IPS DF 19.7 (cell line): ENCODE results near the gene TPRN.

Experiments used
- DNase-seq: peaks from one replicate; pipeline ENCODE4 v3.0.0-alpha.2; 2013; ENCODE audit warnings: low read depth, low spot score

TPRN gene

DNA sequence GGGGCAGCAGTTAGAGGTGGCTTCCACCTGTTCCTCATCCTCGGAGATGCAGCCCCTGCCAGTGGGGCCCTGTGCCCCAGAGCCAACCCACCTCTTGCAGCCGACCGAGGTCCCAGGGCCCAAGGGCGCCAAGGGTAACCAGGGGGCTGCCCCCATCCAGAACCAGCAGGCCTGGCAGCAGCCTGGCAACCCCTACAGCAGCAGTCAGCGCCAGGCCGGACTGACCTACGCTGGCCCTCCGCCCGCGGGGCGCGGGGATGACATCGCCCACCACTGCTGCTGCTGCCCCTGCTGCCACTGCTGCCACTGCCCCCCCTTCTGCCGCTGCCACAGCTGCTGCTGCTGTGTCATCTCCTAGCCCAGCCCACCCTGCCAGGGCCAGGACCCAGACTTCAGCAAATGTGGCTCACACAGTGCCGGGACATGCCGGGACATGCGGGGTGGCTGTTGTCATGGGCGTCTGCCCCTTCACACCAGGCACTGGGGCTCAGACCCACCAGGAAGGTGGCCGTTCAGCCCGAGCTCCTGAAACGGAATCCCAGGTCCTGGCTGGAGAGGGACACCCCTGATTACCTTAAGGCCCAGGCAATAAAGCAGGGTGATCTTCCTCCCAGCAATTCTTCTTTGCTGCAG, 25.3 kb upstream of the TPRN start:
- no peak for DNase-seq

DNA sequence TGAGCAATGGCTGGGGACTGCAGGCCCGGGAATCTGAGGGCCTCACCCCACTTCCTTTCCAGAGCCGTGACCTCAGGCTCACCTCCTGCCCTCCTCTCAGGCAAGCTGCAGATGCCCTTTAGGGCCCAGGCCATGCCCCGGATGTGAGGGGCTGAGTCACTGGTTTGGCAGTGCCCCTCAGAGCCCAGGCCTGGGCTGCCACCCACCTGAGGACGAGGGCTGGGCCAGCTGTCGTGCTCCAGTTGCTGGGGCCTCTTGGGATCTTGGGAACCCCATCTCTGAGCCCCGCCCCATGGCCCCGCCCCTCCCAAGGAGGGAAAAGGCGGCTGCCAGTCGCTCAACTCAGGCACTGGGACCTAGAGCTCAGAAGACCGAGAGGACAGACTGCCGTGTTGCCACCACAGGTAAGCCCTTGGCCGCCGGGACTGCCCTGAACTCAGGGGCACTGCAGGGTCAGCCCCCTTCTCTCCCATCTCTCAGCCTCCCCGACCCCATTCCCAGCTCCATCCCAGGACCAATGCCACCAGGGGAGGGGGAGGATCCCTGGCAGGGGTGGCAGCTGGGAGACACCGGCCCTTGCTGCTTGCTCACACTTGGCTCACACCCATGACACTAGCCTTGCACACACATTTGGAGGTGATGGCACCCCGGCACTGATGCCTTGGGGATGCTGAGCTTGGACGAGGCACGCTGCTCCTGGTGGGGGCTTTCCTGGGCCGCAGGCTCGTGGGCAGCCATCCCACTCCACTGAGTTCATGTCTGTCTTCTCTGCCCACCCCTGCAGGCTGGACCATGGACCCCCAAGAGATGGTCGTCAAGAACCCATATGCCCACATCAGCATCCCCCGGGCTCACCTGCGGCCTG, 24.5 kb upstream of the TPRN start, which contains the start of gene CYSRT1:
CYSRT1 (plus strand) TSS at position 345 of the 865 bp plus-strand sequence; CDS start at position 793, 448 bp downstream.
- no peak for DNase-seq

DNA sequence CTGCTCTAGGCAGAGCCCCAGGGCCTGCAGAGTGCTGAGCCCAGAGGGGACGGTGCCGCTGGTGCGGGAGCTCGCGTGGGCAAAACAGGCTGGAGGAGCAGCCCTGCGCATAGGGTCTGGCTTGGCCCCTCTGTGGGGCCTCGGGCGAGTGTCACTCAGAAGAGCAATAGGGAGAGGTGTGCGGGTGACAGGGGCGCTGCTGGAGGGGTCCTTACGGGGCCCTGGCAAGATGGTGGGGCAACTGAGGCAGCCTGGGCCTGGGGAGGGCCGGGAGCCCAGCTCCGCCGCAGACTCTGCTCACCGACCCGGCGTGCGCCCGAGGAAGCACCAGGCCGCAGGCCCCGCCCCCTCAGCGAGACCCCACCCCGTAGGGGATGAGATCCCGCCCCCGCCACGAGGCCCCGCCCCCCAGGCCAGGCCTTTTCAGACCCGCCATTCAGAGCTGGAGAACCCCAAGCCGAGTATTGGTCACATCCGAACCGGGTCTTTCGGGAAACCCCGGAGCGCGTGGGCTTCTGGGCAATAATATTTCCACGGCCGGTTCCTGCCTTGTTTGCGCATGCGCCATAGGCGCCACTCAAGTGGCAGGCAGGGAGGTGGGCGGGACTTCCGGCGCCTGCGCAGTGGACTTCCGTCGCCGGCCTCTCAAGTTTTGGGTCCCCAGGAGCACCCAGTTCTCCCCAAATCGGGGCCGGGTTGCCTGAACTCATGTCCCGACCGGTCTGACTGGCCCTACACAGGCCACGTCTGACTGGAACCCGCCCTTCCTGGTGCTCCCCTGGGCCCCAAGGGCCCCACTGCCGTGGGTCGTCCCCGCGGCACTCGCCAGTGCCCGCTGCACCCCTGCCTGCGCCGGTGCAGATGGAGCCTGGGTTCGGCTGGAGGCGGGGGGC, 22.8 kb upstream of the TPRN start:
- DNase-seq = peak; percentile 86

DNA sequence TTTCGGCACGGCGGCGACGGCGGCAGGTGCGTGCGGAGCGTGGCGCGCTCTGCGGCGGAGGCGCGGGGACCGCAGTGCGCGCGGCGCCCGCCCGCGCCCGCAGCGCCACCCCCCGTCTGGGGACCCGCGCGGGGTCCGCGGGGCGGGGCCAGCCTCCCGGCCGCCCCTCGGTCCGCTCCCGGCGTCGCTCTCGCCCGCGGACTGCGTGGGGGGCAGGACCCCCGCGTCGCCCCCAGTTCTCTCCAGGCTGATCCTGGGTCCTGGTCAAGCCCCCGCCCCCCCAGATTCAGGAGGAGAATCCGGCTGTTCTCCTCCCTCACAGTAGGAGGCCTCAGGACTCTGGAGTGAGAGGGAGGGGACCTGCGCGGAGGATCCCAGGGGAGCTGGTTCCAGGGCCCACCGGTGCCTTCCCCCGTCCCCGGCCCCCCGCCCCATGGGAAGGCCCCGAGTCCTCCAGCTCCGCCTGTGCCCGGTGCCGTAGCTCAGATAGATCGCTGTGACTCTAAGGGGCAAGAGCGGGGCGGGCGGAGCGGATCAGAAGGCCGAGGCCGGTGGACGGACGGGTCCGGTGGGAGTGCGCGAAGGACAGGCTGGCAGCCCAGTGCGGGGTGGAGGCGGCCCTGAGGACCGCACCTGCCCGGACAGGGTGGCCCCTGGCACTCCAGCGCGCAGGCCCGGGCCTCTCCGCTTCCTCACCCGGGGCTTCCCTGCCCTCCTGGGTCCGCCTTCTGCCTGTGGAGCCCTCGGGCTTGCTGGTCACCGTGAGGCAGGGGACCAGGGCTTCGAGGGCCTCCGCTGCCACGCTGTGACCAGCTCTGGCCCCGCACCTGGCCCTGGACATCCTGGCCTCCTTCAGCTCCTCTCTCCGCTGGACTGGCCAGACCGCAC, 21.9 kb upstream of the TPRN start, which contains the start of gene RNF208:
RNF208 (minus strand) TSS at position 51 of the 888 bp plus-strand sequence. CDS start 1,028 bp downstream, outside the sequence.
- no peak for DNase-seq

DNA sequence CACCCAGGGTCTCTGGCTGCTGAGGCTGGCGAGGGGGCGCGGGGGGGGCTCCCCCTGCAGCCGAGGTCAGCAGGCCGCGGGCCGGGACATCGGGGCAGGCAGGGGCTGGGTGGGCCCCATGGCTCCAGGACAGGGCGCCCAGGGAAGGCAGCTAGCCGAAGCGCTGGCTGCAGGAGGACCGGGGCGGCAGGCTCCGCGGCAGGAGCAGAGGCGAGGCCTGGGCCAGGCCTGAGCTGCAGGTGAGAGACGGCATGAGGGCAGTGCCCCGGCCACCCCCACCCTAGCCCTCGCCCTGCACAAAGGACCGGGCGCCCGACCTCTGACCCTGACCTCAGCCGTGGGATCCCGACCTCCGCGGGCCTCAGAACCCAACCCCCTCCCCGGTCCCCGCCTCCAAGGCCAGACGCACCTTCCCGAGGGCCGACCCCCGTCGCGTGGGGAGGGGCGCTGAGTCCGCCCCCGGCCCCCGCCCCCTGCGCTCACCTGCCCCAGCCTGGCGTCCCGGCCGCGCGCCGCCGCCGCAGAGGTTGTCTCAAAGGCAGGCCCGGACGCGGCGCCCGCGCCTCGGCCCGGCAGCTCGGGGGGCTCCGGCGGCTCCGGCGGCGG, 21.1 kb upstream of the TPRN start:
- no peak for DNase-seq

DNA sequence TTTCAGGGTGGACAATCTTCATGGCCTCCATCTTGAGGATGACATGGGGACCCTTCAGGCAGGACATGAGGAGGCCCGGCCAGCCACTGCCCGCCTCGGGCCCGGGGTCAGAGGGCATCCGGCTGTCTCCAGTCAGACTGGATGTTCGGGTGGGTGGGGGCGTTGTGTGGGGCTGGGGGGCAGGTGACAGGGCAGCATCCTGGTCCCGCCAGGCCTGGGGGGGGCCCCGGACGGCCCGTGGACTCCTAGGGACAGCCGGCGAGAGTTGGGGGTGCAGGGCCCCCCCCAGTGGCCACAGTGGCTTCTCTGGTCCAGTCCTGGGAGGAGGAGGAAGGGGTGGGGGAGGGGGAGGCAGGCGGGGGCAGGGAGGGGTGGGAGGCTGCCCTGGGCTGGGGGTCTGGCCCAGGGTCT, 20.6 kb upstream of the TPRN start:
- DNase-seq = no peak

DNA sequence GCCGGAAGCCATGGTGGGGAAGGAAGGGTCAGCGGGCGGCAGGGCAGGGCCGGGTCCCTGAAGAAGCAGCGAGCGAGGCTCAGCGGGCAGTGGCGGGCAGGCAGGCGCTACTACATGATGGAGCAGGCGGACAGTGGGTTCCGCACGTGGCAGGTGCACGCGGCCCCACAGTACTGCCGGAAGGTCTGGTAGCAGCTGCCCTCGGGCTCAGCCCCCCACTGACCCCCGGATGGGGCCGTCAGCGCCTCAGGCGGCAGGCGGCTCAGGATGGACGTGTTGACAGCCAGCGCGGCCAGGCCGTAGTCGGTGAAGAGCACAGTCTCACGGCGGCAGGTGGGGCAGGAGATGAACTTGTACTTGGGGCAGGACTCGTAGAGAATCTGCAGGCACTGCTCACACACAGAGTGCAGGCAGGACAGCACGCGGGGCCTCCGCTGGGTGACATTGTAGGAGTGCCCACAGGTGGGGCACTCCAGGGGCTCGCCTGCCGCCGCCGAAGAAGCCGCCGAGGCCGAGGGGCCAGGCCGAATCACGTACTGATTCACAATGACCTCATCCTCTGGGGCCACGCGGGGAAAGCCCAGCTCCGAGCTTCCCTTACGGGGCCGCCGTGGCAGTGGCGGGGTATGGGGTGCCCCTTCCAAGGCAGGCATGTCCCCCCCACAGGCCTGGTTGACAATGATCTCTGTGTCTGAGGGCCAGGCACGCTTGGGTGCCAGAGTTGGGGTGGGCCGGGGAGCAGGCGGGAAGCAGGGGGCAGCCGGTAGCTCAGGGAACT, 20.0 kb upstream of the TPRN start:
- no peak for DNase-seq

DNA sequence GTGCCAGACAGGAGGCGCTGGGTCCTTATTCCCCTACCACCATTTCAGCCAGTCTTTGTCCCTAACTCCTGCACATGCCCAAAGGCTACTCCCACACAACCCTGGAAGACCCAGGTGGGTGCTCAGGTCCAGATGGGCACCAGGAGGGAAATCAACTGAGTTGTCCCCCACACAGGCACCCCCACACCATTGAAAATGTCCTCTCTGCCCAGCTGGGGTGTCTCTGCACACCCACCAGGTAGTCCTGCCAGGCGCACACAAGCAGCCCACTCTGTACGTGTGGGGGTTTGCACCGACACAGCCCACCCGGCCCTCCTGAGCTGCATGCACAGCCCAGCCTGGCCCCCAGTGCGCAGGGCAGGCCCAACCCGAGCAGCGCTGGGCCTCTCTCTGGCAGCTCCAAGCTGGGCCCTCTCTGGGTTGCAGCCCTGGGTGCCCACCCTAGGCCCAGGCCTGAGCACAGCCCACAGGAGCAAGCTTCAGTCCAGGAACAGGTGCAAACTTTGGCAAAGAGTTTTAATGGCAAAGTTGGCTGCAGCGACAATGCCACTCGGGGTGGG, 19.3 kb upstream of the TPRN start:
- DNase-seq = no peak

DNA sequence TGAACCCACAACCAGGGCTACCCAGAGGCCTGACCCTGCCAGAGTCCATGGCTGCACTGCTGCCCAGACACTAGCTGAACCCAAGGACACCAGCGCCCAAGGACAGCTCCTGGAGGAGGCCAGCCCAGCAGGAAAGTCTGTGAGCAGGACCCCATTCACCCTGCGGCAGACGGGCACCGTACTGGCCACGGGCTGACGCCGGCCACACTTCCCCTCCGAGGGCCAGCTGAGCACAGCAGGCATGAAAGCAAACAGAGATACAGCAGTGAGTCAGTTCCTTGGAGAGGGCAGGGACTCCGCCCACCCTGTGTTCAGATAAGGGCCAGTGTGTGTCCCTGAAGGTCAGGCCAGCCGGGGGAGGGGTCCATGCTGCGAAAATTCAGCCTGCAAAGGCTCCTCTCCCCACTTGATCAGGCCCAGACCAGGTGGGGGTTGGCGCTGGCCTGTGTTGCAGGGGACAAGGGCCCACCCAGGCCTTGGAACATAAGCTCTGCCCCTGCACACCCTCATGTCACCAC, 18.3 kb upstream of the TPRN start:
- no peak for DNase-seq

DNA sequence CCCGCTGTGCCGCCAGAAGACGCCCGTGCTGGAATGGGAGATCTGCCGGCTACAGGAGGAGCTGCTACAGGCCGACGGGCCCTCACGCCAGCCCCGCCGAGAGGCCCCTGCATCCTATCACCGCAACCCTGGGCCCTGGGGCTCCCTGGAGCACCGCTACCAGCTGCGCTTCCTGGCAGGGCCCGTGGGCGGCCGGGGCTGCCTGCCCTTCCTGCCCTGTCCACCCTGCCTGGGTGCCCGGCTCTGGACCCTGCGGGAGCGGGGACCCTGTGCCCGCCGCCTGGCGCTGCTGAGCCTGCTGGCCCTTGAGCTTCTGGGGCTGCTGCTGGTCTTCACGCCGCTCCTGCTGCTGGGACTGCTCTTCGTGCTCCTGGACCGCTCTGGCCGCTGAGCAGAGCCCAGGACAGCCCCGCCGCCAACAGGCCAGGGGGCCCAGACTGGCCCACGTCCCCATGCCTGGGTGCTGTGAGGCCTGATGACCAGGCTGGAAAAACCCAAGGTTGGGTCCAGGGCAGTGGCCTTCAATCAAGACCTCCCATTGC, 17.7 kb upstream of the TPRN start:
- no peak for DNase-seq

DNA sequence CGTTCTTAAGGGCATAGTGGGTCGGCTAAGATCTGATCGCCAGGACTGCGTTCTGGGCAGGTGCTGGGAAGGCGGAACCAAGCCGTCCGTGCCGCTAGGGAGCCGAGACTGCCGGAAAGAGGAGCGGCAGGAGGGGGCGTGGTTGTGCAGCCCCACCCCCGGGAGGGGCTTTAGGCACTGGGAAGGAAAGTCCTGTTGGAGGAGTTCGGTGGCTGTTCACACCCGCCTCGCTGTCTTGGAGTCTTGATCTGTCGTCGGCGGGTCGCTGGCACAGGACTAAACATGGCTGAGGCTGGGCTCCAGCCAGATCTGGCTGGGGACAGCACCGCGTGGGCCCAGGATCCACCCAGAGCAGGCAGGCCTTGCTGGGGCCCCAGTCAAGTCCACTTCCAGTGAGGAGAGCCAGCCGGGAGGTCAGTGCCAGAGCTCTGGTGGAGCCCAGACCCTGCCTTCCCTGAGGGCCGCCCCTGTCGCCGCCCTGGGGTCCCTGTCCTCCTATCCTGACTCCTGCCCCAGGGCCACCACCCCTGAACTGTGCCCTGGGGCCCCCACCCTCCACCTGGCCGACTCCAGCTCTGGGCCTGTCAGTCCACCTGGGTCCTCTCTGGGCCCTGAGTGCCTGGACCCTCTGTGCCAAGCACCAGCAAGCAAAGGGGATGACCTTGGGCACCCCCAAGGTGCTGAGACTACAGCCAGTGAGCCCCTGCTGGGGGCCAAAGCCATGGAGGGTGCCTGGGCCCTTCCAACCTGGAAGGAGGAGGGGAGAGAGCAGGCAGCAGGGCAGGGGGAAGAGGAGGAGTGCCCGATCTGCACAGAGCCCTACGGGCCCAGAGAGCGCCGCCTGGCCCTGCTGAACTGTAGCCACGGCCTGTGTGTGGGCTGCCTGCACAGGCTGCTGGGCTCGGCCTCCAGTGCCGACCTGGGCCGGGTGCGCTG, 17.0 kb upstream of the TPRN start:
- no peak for DNase-seq

DNA sequence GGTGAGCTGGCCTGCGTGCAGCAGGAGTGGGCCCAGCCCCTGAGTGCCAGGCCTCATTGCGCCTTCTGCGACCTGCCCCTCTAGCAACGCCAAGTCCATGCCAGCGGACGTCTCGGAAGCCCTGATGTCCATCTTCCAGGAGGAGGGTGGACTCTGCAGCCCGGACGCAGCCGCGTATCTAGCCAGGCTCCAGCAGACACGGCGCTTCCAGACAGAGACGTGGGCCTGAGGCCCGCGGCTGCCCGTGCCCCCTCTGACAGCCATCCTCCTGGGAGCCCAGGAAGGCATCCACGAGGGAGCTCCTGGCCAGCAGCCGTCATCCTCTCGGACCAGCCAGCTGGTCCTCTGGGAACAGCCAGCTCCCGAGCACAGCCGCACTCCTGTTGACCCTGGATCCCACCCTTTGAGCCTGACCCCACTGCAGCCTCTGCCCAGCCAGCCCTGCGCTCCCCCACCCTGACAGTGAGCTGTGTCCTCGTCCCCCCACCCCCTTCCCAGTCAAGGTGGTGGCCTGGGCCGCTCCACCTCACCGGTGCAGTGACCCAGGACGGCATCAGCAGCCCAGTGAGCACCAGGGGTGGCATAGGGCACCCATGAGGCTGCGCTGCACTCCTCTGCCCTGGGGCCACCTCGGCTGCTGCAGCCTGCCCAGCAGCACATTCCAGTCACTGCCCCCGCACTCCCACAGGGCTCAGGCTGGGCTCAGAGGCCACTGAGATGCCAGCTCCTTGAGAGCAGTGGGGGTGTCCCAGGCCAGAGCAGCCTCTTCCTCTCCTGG, 15.8 kb upstream of the TPRN start:
- DNase-seq = no peak

DNA sequence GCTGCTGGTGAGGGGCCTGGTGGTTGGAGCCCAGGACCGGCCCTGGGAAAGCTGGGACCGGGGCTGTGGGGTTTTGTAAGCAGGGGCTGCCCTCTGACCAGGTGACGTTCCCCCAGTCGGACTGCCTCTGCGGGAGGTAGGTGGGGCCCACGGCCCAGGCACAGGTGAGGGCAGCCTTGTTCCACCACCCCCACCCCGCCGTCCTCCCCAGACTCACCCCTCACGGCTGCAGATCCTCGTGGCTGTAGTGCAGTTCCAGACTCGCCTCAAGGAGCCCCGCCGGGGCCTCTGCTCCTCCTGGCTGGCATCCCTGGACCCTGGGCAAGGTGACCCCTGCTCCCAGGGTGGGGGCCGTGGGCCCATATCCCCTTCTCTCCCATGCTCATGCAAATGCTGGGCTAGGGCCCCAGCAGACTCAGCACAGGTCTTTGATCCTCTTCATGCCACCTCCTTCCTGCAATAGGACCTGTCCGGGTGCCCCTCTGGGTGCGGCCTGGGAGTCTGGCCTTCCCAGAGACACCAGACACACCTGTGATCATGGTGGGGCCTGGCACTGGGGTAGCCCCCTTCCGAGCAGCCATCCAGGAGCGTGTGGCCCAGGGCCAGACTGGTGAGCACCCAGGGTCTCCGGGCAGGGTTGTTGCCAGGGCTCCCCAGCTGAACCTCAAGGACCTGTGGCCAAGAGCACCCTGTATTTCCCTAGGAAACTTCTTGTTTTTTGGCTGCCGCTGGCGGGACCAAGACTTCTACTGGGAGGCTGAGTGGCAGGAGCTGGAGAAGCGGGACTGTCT, 14.8 kb upstream of the TPRN start:
- DNase-seq = no peak

DNA sequence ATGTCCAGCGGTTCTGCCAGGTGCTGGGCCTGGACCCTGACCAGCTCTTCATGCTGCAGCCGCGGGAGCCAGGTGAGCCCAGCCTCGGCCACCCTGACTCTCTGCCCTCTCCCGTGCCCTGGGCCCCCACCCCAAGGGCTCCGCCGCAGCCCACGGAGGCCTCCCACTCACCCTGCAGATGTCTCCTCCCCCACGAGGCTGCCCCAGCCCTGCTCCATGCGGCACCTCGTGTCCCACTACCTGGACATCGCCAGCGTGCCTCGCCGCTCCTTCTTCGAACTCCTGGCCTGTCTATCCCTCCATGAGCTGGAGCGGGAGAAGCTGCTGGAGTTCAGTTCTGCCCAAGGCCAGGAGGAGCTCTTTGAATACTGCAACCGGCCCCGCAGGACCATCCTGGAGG, 14.1 kb upstream of the TPRN start:
- no peak for DNase-seq

DNA sequence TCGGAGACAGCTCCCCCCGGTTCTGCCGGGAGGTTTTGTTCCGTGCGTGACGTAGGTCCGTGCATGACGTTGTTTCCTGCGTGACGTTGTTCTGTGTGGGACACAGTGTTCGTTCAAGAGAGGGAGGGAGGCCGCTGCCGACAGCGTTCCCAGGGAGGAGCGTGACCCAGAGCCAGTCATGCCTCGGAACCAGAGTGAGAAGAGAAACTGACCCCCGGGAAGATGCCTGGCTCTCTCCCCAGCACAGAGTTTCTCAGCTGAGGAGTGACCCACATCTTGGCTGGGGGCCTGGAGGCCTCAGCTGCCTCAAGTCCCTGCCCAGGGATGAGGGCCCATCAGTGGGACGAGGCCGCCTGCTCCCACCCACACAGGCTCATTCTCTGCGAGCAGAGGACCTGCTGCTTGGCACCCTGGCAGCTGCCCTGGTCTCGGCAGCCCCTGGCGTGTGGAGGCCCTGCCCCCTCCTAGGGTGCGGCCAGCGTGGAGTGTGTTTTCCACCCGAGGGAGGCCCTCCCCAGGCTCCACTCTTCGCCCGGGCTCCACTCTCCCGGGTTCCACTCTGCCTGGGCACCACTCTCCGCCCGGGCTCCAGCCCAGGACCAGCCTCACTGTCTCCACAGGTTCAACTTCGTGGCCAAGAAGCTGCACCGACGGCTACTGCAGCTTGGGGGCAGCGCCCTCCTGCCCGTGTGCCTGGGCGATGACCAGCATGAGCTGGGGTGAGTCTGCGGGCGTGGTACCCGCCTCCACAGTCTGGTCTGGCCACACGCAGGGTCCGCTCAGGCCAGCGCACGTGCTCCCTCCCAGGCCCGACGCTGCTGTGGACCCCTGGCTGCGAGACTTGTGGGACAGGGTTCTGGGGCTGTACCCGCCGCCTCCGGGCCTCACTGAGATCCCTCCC, 12.9 kb upstream of the TPRN start:
- no peak for DNase-seq
